ENCODE data around the gene FHL1.

DNA sequence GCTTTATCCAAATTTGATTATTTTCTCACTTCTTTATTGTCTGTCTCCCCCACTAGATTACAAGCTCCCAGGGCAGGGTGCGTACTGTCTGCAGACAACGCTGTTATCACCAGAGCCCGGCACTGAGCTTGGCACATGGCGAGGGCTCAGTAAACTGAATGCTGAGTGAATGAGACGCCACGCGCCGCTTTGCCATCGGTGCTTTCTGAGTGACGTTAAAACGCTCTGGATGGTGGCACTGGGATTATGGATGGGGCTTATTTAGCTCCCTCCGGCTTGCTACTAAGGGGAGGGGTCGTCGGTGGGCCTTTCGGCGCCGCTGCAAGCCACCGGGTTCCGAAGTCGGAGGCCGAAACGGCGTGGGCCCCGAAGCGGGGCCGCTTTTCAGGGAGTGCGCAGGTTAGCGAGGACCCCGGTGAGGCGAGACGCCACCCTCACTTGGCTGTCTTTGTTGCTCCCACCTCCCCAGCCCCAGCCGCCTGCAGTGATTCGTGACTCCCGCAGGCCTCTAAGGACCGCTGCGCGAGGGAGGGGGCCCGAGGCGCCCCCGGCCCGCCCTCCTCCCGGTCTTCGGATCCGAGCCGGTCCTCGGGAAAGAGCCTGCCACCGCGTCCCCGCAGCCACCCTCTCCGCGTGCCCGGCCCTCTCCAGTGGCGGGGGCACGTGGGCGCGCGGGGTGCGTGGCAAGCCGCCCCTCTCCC lies 569 bp upstream of the FHL1 start:
- TF ChIP-seq EP300 (IDR thresholded peaks at IDR 0.05) (no peak), POLR2A (IDR thresholded peaks at IDR 0.05) (no peak), POLR2AphosphoS5 (IDR thresholded peaks at IDR 0.05) (no peak)
- TF ChIP-seq, protein P1, sequence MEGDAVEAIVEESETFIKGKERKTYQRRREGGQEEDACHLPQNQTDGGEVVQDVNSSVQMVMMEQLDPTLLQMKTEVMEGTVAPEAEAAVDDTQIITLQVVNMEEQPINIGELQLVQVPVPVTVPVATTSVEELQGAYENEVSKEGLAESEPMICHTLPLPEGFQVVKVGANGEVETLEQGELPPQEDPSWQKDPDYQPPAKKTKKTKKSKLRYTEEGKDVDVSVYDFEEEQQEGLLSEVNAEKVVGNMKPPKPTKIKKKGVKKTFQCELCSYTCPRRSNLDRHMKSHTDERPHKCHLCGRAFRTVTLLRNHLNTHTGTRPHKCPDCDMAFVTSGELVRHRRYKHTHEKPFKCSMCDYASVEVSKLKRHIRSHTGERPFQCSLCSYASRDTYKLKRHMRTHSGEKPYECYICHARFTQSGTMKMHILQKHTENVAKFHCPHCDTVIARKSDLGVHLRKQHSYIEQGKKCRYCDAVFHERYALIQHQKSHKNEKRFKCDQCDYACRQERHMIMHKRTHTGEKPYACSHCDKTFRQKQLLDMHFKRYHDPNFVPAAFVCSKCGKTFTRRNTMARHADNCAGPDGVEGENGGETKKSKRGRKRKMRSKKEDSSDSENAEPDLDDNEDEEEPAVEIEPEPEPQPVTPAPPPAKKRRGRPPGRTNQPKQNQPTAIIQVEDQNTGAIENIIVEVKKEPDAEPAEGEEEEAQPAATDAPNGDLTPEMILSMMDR (IDR thresholded peaks at IDR 0.05), result no peak

Measured in suprapubic skin (tissue), 4 donors.